Loucy (cell line): ENCODE data around the gene F7.

ENCODE experiments used
- H2AFZ ChIP-seq: fragments of 200-600 bp; sonication (generic); 2 replicates; pipeline ENCODE4 v1.6.0; 2016; ENCODE audit warnings: antibody characterized with exemption, mild to moderate bottlenecking, low read length, moderate library complexity
- H3F3A ChIP-seq: fragments of 200-600 bp; 2 replicates; pipeline ENCODE4 v1.6.0; 2016; ENCODE audit warnings: antibody characterized with exemption, low read depth, mild to moderate bottlenecking
- H3K27me3 ChIP-seq: fragments of 200-600 bp; sonication (generic); 2 replicates; pipeline ENCODE4 v1.6.1; 2014; ENCODE audit warnings: low read length, mild to moderate bottlenecking; ENCODE audit not compliant: insufficient read depth, poor library complexity, severe bottlenecking
- H3K36me3 ChIP-seq: fragments of 200-600 bp; sonication (generic); 2 replicates; pipeline ENCODE4 v1.6.1; 2016; ENCODE audit warnings: low read length; ENCODE audit not compliant: insufficient read depth
- H3K4me1 ChIP-seq: fragments of 200-600 bp; sonication (generic); 2 replicates; pipeline ENCODE4 v1.5.1; 2014; ENCODE audit warnings: low read length, mild to moderate bottlenecking; ENCODE audit not compliant: insufficient read depth, poor library complexity, severe bottlenecking
- H3K4me2 ChIP-seq: fragments of 200-600 bp; sonication (generic); 2 replicates; pipeline ENCODE4 v1.6.0; 2014; ENCODE audit warnings: antibody characterized with exemption, low read length, low read depth, mild to moderate bottlenecking; ENCODE audit not compliant: poor library complexity, severe bottlenecking
- H3K4me3 ChIP-seq: fragments of 200-600 bp; sonication (generic); 2 replicates; pipeline ENCODE4 v1.5.1; 2014; ENCODE audit warnings: low read length, mild to moderate bottlenecking, mixed read lengths; ENCODE audit not compliant: poor library complexity, severe bottlenecking
- H3K79me2 ChIP-seq: fragments of 200-600 bp; sonication (generic); 2 replicates; pipeline ENCODE4 v1.6.1; 2014; ENCODE audit warnings: low read length; ENCODE audit not compliant: insufficient read depth
- H3K9ac ChIP-seq: fragments of 200-600 bp; sonication (generic); 2 replicates; pipeline ENCODE4 v1.6.0; 2014; ENCODE audit warnings: mild to moderate bottlenecking, low read depth, low read length, moderate library complexity; ENCODE audit not compliant: poor library complexity, severe bottlenecking
- H3K9me2 ChIP-seq: fragments of 200-600 bp; sonication (generic); replicated peaks from 2 replicates; pipeline ENCODE4 v1.6.1; 2016; ENCODE audit warnings: low read depth, low read length, mixed read lengths
- H3K9me3 ChIP-seq: fragments of 200-600 bp; sonication (generic); 2 replicates; pipeline ENCODE4 v1.6.1; 2014; ENCODE audit warnings: mild to moderate bottlenecking, antibody characterized with exemption, low read length, low read depth; ENCODE audit not compliant: insufficient read depth
- H4K20me1 ChIP-seq: fragments of 200-600 bp; sonication (generic); 2 replicates; pipeline ENCODE4 v1.6.0; 2014; ENCODE audit warnings: antibody characterized with exemption, low read length, mild to moderate bottlenecking; ENCODE audit not compliant: insufficient read depth, poor library complexity, severe bottlenecking
- CTCF ChIP-seq: fragments of 200-600 bp; sonication (generic); conservative IDR thresholded peaks from 2 replicates; pipeline ENCODE4 v1.5.1; 2014; ENCODE audit warnings: mild to moderate bottlenecking, antibody characterized with exemption, low read length
- EZH2phosphoT487 ChIP-seq: fragments of 200-600 bp; IDR thresholded peaks from 2 replicates; pipeline ENCODE4 v1.6.1; 2018; ENCODE audit warnings: antibody characterized with exemption, mild to moderate bottlenecking, moderate library complexity, borderline replicate concordance

Gene F7

GRCh38 chr13:113166266-113166665 lies 60.7 kb downstream of the F7 start:
- Histone ChIP-seq H3K9ac (no peak overlapping the region), H3K27me3 (no peaks in the 10 kb centered on the region), H3K9me2 (no peaks in the 10 kb centered on the region), H3K9me3 (no peaks in the 10 kb centered on the region), H3K36me3 (no peaks in the 10 kb centered on the region), H3F3A (no peaks in the 10 kb centered on the region), H2AFZ (no peak overlapping the region), H3K4me1 (peaks cover 10% of the 10 kb centered on the region), H3K4me2 (no peak overlapping the region), H3K4me3 (no peak overlapping the region), H3K79me2 (no peaks in the 10 kb centered on the region), H4K20me1 (no peaks in the 10 kb centered on the region)
- TF ChIP-seq CTCF (no peak), EZH2phosphoT487 (no peak)

GRCh38 chr13:113166681-113167080 lies 61.1 kb downstream of the F7 start:
- Histone ChIP-seq H3K9me2 (no peaks in the 10 kb centered on the region), H3K79me2 (no peaks in the 10 kb centered on the region), H2AFZ (no peak overlapping the region), H3K4me1 (peaks cover 12% of the 10 kb centered on the region), H4K20me1 (no peaks in the 10 kb centered on the region), H3K4me2 (no peak overlapping the region), H3K36me3 (peaks cover 2% of the 10 kb centered on the region; the same call in 1 of the 2 replicates), H3K9ac (no peak overlapping the region), H3K27me3 (no peaks in the 10 kb centered on the region), H3K9me3 (no peaks in the 10 kb centered on the region), H3K4me3 (no peak overlapping the region), H3F3A (no peaks in the 10 kb centered on the region)
- TF ChIP-seq CTCF, result no peak
- TF ChIP-seq EZH2phosphoT487, result no peak

- Histone ChIP-seq H3K36me3 (peaks cover 4% of the 10 kb centered on the region; the same call in 1 of the 2 replicates), H3K27me3 (no peaks in the 10 kb centered on the region), H3F3A (no peaks in the 10 kb centered on the region), H3K9me2 (no peaks in the 10 kb centered on the region), H3K9ac (no peak overlapping the region), H2AFZ (no peak overlapping the region), H3K4me1 (peaks cover 12% of the 10 kb centered on the region), H4K20me1 (no peaks in the 10 kb centered on the region), H3K4me2 (no peak overlapping the region), H3K4me3 (no peak overlapping the region), H3K9me3 (no peaks in the 10 kb centered on the region), H3K79me2 (no peaks in the 10 kb centered on the region)
- no peak for TF ChIP-seq EZH2phosphoT487
- no peak for TF ChIP-seq CTCF
These were observed 61.6 kb downstream of the F7 start for GRCh38 chr13:113167155-113167554.
